HG03039 (cell line): ENCODE measurements around the gene THOC5.
"Not testable (repeated sequence)": the region's sequence is repeated elsewhere in the genome, so short reads cannot be mapped to it uniquely, and the experiment has no call there.

Experiments
- ATAC-seq: cut with Tn5 transposase; IDR thresholded peaks from one replicate; pipeline ENCODE4 v1.9.1; 2021; ENCODE audit warnings: mild to moderate bottlenecking, moderate library complexity; ENCODE audit not compliant: unreplicated experiment

THOC5 gene

DNA sequence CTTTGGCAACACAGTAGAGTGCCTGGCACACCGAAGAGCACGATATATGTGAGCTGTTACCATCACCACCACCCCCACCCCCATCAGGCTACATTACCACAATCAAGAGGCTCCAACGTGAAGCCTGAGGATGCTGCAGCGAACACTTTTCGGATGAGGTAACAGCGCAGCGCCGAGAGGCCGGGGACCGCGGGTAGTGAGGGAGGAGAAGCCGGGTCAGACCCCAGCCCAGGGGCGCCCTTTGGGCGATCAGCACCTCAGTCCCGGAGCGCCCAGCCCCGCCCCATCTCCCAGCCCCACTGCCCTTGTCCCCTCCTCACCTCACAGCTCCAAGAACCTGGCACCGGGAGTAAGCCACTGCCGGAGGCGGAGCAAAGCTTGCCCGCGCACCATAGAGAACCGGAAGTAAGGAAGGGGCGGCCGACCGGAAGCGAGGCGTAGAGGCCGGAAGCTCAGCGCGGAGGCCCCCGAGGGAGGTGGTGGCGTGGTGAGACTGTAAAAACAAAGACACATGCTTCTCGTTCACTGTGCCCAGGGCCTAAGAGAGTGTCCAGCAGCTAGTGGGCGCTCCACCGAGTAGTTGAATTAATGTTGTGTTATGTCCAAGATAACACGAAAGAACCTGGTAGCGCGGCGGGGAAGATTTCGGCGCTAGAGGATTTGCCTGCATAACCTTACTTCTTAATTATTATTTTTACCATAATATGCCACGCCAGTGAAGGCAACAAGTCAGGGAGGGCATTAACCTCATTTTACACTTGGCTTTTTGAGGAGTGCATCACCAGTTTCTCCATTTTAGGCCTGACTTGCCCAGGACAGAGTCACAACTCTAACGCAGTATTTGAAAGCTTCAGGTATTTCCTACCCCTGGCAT is at the start of gene THOC5:
Gene THOC5, minus strand, starts transcription at position 407 of the 874 bp plus-strand sequence. CDS start 4,610 bp downstream, outside the sequence.
- peak; percentile 89 for ATAC-seq

DNA sequence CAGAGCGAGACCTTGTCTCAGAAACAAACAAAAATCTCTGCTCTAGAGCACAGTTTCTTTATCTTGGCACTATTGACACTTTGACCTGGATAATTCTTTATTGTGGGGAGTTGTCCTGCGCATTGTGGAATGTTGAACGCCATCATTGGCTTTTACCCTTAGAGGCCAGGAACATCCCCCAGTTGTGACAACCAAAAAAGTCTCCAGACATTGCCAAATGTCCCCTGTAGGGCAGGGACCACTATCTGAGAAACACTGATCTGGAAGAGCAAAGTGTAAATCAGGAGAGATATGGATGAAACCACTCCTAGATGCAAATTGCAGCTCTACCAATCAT is 45.1 kb upstream of the THOC5 start:
- no peak for ATAC-seq

DNA sequence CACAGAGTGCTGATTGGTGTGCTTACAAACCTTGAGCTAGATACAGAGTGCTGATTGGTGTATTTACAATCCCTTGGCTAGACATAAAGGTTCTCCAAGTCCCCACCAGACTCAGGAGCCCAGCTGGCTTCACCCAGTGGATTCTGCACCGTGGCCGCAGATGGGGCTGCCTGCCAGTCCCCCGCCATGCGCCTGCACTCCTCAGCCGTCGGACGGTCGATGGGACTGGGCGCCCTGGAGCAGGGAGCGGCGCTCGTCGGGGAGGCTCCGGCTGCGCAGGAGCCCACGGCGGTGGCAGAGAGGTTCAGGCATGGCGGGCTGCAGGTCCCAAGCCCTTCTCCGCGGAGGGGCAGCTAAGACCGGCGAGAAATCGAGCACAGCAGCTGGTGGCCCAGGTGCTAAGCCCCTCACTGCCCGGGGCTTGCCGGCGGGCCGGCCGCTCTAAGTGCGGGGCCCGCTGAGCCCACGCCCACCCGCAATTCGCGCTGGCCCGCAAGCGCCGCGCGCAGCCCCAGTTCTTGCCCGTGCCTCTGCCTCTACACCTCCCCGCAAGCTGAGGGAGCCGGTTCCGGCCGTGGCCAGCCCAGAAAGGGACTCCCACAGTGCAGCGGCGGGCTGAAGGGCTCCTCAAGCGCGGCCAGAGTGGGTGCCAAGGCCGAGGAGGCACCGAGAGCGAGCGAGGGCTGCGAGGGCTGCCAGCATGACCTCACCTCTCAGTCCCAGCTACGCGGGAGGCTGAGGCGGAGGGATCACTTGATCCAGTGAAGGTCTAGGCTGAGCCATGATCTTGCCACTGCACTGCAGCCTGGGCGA is 44.5 kb upstream of the THOC5 start:
- not testable (repeated sequence) for ATAC-seq

DNA sequence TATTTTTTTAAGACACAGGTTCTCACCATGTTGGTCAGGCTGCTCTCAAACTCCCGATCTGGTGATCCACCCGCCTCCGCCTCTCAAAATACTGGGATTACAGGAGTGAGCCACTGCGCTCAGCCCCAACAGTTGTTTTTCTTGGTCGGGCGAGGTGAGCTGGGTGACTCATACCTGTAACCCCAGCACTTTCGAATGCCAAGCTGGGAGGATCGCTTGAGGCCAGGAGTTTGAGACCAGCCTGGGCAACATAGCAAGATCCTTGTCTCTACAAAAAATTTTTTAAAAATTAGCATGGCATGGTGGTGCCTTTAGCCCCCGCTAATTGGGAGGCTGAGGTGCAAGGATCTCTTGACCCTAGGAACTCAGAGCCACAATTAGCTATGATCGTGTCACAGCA is 42.9 kb upstream of the THOC5 start:
- no peak for ATAC-seq

DNA sequence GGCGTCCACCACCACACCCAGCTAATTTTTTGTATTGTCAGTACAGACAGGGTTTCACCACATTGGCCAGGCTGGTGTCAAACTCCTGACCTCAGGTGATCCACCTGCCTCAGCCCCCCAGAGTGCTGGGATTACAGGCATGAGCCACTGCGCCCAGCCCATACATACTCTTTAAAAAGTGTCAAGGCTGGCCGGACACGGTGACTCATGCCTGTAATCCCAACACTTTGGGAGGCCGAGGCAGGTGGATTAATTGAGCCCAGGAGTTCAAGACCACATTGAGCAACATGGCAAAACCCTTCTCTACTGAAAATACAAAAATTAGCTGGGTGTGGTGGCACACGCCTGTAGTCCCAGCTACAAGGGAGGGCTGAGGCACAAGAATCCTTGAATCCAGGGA is 40.9 kb upstream of the THOC5 start:
- ATAC-seq: not testable (repeated sequence)

DNA sequence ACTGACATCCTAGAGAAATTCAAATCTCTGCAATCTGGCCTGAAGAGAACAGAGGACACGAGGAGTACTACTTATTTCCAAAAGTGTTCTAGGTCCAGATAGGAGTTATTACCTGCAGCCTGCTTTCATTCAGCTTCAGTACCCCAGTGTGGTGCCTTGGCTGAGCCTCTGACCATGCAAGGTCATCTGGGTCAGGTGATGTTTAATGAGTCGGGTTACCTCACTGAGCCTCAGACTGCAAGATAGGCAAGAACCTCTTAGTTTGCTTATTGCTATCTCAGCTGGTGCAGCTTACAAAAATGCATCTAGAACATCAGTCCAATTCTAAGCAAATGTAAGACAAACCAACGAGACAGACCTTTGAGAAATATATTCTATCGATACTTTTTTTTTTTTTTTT is 40.4 kb upstream of the THOC5 start:
- no peak for ATAC-seq

DNA sequence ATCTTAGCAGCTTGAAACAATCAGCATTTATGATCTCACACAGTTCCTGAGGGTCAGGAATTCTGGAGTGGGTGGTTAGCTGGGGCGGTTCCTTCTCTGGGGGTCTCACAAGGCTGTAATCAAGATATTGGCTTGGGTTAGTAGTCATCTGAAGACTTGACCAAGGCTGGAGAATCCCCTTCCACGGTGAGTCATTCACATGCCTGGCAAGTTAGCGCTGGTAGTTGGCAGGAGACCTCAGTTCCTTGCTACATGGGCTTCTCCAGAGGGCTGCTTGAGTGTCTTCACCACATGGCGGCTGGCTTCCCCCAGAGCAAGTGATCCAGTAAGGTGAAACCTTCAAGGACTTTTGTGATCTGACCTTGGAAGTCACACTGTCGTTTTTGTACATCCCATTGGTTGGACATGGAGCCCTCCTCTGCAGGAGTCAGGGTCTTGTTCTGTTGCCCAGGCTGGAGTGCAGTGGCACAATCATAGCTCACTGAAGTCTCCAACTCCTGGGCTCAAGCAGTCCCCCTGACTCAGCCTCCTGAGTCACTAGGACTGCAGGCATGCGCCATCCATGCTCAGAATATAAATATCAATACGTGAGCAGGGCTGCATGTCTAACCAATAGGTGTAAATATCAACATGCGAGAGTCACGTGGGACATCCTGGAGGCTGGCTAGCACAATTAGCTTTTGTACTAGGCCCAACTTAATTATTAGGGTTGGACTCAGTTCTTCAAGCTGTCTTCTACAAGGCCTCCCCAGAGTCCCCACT is 34.6 kb upstream of the THOC5 start:
- ATAC-seq: no peak

DNA sequence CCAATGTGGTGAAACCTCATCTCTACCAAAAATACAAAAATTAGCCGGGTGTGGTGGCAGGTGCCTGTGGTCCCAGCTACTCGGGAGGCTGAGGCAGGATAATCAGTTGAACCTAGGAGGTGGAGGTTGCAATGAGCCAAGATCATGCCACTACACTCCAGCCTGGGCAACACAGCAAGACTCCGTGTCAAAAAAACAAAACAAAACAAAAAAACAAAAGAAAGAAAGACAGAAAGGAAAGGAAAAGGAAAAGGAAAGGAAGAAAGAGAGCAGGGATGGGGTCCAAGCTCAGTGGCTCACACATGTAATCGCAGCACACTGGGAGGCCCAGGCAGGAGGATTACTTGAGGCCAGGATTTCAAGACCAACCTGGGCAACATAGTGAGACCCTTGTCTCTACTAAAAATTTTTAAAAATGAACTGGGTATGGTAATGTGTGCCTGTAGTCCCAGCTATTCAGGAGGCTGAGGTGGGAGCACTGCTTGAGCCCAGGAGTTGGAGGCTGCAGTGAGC is 32.7 kb upstream of the THOC5 start:
- ATAC-seq: not testable (repeated sequence)

DNA sequence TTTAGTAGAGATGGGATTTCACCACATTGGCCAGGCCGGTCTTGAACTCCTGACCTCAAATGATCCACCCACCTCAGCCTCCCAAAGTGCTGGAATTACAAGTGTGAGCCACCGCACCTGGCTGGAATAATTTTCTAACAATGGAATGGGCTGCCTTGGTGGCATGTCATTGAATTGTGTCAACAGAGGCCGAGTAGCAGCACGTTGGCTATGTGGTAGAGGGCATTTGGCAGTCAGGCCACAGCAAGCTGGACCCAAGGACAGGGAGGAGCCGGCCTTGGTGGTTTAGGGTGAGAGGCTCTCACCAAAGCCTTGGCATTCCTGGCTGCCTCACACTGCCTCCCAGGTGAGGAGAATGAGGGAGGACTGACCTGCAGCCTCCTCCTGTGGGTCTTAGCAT is 31.4 kb upstream of the THOC5 start:
- ATAC-seq: no peak

DNA sequence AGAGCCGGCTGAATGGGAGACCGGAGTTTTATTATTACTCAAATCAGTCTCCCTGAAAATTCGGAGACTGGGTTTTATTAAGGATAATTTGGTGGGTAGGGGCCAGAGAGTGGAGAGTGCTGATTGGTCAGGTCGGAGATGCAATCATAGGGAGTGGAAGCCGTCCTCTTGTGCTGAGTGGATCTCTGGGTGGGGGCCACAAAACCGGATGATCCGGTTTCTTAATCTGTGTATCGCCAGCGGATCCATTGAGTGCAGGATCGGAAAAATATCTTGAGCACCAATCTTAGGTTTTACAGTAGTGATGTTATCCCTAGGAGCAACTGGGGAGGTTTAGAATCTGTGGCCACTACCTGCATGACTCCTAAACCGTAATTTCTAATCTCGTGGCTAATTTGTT is 28.2 kb upstream of the THOC5 start:
- ATAC-seq: no peak

DNA sequence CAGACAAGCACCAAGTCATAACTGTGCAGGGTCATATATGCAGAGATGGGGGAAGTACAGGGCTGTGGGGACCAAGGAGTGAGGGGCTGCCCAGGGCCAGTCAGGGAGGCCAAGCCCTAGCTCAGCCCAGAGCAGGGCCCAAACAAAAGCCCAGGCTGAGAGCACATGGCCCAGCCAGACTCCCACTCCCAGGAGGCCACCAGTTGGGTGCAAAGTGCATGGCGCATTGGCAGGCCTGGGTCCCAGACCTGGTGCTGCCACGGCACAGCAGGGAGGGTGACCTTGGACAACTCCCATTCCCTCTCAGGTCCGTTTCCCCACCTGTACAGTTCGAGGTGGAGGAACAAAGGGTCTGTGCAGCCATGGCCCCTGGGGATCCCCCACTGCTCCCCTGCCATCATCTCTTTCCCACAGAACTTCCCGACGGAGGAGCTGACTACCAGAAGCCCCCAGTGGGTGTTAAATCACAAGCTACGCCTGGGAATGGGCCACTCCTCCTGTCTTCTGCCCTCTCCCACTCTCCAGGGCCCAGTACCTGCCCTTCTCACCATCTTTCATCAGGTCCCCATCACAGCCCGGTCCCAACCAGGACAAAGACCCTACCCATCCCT is 26.7 kb upstream of the THOC5 start:
- ATAC-seq: no peak

DNA sequence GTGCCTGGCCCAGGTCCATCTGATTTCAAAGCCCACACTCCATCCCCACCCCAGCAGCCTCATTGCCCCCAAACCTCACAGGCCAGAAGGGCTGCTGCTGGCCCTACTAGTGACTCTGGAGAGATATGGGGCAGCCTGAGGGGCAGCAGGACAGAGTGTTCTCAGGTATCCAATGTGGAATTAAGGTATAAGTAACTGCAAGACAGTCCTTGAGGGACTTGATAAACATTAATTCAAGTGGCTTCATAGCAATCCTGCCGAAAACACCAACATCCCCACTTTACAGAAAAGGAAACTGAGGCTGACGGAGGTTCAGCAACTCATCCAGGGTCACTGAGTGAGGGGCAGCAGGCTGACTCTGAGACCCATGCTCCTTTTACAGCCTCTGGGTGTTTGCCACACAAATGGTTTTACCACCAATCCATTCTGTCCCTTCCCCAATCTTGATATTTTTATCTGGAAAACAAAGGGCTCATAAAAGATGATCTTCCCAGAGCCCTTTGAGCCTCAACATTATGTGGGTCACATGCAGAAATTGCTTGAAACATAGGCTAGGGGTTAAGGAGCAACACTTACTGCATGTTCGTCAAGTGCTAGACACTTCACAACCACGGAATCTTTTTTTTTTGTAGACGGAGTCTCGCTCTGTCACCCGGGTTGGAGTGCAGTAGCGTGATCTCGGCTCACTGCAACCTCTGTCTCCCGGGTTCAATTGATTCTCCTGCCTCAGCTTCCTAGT is 25.1 kb upstream of the THOC5 start:
- ATAC-seq: no peak

DNA sequence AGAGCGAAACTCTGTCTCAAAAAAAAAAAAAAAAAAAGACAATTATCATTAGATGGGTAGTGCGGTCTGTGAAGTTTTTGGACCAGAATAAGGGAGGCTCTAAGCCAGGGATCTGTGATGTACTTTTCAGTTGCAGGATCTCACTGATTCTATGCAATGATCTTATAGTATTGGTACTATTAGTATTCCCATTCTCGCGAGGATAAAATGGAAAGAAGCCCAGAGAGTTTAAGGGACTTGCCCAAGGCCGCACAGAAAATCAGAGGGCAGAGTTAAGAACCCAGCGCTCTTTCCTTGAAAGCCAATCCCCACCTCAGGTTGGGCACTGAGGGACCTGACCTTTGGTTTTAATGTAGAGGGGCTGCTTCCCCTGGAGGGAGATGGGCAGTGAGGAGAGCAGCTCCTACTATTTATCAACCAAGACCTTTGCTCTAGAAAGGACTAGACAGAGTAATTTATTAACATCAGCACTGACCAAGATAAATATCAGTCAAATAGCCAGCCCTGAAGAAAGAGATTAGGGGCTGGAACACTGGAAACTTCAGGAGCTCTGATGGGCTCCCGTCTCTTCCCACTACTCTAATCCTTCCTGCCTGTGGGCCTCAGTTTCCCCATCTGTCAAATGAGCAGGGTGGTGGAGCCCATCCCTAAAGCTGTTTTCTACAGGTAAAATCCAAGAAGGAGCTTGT is 21.3 kb upstream of the THOC5 start:
- ATAC-seq: no peak

DNA sequence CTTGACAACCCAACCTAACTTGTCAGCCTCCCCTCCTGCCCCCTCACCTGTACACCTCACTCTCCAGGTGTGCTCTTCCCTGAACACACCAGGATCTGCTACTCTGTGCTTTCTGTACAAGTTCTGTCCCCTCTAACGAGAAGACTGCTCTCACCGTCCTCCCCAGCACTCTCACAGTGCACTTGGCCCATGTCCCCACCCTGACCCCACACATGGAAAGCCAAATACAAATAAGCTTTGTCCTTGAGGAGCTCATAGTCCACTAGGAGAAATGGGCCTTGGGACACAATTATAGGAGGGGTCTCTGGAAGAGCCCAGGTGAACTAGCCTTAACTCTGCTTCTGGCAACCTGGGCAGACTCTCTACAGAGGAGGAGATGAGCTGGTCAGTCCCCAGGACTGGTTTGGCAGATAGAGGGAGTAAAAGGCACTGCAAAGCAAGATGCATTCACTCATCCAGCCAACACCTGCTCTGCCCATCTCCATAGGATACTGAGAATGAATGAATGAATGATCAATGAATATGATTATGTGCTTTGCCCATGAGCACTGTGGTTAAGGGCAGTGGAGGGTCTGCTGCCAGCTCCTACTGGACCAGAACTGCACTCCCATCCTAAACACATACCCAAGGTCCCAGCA is 17.5 kb upstream of the THOC5 start:
- ATAC-seq: no peak

DNA sequence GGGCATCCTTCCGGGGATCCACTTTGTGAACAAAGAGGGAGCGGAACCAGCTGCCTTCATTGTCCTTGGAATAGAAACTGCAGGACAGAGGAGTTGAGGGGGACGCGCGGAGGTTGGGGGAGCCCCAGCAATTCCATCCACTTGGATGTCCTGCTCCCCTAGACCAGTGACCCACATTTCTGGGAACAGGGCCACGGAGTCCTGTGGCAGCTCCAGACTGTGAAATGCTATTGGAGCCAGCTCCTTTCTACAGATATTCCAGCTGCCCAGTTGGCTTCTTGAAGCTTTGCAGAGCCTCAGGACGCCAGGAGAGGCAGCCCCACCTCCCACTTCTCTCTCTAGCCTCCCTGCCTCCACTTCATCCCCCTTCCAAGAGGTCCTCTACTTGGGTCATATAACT is 16.9 kb upstream of the THOC5 start:
- ATAC-seq: no peak

DNA sequence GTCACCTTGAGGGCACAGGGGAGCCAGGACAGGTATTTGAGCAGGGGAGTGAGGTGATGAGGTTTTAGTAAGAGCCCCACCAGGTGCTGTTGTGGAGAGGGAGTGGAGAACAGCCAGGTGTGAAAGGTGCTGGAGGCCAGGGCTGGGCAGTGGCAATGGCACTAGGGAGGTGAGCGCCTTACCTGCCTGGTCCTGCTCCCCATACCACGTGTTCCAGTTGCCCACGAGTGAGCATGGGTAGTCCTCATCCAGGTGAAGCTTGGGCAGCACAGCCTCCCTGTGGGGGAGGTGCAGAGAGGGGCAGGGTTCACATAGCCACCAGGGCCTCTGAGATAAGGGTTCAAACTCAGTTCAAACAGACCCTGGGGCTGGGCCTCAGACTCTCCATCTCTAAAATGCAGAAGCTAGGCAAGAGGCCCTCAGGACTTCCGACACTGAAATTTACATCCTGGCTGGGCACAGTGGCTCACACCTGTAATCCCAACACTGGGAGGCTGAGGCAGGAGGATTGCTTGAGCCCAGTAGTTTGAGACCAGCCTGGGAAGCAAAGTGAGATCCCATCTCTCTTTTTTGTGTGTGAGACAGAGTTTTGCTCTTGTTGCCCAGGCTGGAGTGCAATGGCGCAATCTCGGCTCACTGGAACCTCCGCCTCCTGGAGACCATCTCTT is 15.6 kb upstream of the THOC5 start:
- ATAC-seq: no peak

DNA sequence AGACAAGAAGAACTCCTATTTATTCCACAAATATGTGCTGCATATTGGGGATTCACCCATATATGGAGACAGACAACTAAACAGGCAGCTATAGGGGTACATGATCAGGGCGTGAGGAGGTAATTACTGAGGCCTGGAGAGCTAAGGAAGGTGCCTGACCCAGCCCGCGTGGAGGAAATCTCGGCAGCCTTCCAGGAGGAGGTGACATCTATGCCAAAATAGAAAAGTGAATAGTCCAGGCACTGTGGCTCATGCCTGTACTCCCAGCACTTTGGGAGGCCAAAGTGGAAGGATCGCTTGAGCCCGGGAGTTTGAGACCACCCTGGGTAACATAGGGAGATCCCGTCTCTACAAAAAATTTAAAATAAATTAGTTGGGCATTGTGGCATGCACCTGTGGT is 13.8 kb upstream of the THOC5 start:
- ATAC-seq: no peak

DNA sequence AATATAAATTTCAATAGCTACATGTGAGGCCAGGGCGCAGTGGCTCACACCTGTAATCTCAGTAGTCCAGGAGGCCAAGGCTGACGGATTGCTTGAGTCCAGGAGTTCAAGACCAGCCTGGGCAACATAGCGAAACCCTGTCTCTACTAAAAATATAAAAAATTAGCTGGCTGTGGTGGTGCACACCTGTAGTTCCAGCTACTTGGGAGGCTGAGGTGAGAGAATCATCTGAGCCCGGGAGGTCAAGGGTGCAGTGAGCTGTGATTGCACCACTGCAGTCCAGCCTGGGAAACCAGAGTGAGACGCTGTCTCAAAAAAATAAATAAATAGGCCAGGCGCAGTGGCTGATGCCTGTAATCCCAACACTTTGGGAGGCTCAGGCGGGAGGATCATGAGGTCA is 13.0 kb upstream of the THOC5 start:
- ATAC-seq: not testable (repeated sequence)
